ENCODE data around the gene ANK2. TPM values are rescaled to one million over a fixed set of nuclear protein-coding genes. Genes with fewer than 3 reads are reported as not detected.

The ANK2 gene
- total RNA-seq, 6 donors from 2014 or later = 4.2 to 23.3 (median 8.5) TPM

- H3K4me3 ChIP-seq = no peak overlapping the region
- H3K27me3 ChIP-seq = no peaks in the 10 kb centered on the region
- H3K4me1 ChIP-seq = peaks cover 0 to 17% (median 2%) of the 10 kb centered on the region in 4 donors
- TF ChIP-seq POLR2AphosphoS5 (IDR thresholded peaks at IDR 0.05) (no peak), EP300 (IDR thresholded peaks at IDR 0.05) (no peak), POLR2A (IDR thresholded peaks at IDR 0.05) (no peak), CTCF (IDR thresholded peaks at IDR 0.05) (no peak)
- no peak for DNase-seq
- no peak for ATAC-seq (ENCODE audit: low FRiP score in 2 of 2)
- H3K9me3 ChIP-seq = no peaks in the 10 kb centered on the region
- H3K36me3 ChIP-seq = no peaks in the 10 kb centered on the region
- H3K27ac ChIP-seq = no peak overlapping the region
Measured at GRCh38 chr4:113148925-113149324, 99.5 kb downstream of the ANK2 start.

GRCh38 chr4:113153529-113154101 lies 104.2 kb downstream of the ANK2 start:
- no peaks in the 10 kb centered on the region for H3K27me3 ChIP-seq
- no peaks in the 10 kb centered on the region for H3K4me1 ChIP-seq
- TF ChIP-seq EP300 (IDR thresholded peaks at IDR 0.05) (no peak), POLR2A (IDR thresholded peaks at IDR 0.05) (no peak)
- H3K9me3 ChIP-seq = no peaks in the 10 kb centered on the region
- no peak overlapping the region for H3K27ac ChIP-seq
- DNase-seq (no peak), ATAC-seq (ENCODE audit: low FRiP score in 2 of 2) (no peak)
- WGBS, 2 donors = 31 to 58% methylated on average over 2 of the region's 2 CpGs
- no peak overlapping the region for H3K4me3 ChIP-seq
- H3K36me3 ChIP-seq = no peaks in the 10 kb centered on the region

- Histone ChIP-seq H3K27ac (no peak overlapping the region), H3K27me3 (no peaks in the 10 kb centered on the region), H3K4me3 (no peak overlapping the region), H3K9me3 (no peaks in the 10 kb centered on the region), H3K36me3 (no peaks in the 10 kb centered on the region), H3K4me1 (no peaks in the 10 kb centered on the region)
- no peak for DNase-seq
- WGBS, 2 donors = 87 to 96% methylated on average over 1 of the region's 1 CpG
- no peak for TF ChIP-seq CTCF (IDR thresholded peaks at IDR 0.05)
- no peak for TF ChIP-seq EP300 (IDR thresholded peaks at IDR 0.05)
- TF ChIP-seq POLR2AphosphoS5 (IDR thresholded peaks at IDR 0.05) = no peak
- TF ChIP-seq POLR2A (IDR thresholded peaks at IDR 0.05) = no peak
- ATAC-seq (ENCODE audit: low FRiP score in 2 of 2) = no peak
Measured at GRCh38 chr4:113154281-113154680, 104.8 kb downstream of the ANK2 start.

GRCh38 chr4:113157086-113157857 lies 107.8 kb downstream of the ANK2 start:
- H3K36me3 ChIP-seq = no peaks in the 10 kb centered on the region
- DNase-seq = no peak
- H3K4me1 ChIP-seq = no peaks in the 10 kb centered on the region

More at GRCh38 chr4:113157086-113157857, 107.8 kb downstream of the ANK2 start:
- Histone ChIP-seq H3K27me3 (no peaks in the 10 kb centered on the region), H3K4me3 (no peak overlapping the region), H3K27ac (no peak overlapping the region), H3K9me3 (no peaks in the 10 kb centered on the region)
- TF ChIP-seq CTCF (IDR thresholded peaks at IDR 0.05) = no peak
- TF ChIP-seq POLR2A (IDR thresholded peaks at IDR 0.05) = no peak
- no peak for TF ChIP-seq POLR2AphosphoS5 (IDR thresholded peaks at IDR 0.05)
- no peak for TF ChIP-seq EP300 (IDR thresholded peaks at IDR 0.05)
- ATAC-seq (ENCODE audit: low FRiP score in 2 of 2) = no peak
- WGBS, 2 donors = 23 to 49% methylated on average over 3 of the region's 3 CpGs

Measured in upper lobe of left lung (tissue), 6 donors.